GM12872 (cell line): ENCODE results near the gene MERTK.

Experiments
- TF ChIP-seq, protein P1 (sequence below): IDR thresholded peaks from 3 replicates; pipeline ENCODE4 v1.5.1; 2011; ENCODE audit warnings: low read depth, mild to moderate bottlenecking, low read length, moderate library complexity; ENCODE audit not compliant: insufficient read depth

MERTK gene

DNA sequence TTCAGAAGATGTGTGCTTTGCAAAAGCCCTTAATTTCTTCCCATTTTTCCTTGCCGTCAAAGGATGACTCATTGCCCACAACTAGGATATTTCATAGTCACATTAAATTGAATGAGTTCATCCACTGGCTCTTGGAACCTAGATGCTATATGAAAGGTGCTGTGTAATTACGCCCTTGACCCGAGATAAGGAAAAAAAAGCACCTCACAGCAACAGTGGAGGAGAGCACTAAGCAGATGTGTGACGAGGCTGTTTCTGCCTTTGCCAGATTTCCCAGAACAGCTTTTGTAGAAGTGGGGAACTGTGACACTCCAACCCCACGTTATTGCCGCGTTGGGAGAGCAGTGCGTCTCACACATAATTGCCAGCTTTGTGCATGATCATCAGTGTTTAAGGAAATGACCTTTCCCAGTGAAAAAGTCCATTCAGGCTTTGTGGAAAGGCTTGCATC, 123.4 kb downstream of the MERTK start:
- TF ChIP-seq, protein P1, sequence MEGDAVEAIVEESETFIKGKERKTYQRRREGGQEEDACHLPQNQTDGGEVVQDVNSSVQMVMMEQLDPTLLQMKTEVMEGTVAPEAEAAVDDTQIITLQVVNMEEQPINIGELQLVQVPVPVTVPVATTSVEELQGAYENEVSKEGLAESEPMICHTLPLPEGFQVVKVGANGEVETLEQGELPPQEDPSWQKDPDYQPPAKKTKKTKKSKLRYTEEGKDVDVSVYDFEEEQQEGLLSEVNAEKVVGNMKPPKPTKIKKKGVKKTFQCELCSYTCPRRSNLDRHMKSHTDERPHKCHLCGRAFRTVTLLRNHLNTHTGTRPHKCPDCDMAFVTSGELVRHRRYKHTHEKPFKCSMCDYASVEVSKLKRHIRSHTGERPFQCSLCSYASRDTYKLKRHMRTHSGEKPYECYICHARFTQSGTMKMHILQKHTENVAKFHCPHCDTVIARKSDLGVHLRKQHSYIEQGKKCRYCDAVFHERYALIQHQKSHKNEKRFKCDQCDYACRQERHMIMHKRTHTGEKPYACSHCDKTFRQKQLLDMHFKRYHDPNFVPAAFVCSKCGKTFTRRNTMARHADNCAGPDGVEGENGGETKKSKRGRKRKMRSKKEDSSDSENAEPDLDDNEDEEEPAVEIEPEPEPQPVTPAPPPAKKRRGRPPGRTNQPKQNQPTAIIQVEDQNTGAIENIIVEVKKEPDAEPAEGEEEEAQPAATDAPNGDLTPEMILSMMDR: no peak

DNA sequence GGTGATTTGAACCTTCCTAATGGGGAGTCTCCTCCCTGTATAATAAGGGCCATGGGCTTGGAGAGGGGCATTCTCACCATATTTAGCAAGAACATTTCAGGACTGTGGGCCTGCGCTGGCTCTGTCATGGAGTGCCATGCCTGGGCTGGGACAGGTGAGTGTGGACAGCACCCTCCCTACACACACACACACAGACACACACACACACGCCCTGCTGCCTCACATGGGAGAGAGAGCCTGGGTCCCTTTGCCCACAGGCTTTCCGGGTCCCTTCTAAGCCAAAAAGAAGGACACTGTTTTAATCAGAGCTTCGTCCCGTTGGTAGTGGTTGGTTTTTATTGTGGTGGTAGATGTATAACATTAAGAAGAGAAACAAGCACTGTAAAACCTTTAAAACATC, 125.3 kb downstream of the MERTK start:
- TF ChIP-seq, protein P1: no peak

DNA sequence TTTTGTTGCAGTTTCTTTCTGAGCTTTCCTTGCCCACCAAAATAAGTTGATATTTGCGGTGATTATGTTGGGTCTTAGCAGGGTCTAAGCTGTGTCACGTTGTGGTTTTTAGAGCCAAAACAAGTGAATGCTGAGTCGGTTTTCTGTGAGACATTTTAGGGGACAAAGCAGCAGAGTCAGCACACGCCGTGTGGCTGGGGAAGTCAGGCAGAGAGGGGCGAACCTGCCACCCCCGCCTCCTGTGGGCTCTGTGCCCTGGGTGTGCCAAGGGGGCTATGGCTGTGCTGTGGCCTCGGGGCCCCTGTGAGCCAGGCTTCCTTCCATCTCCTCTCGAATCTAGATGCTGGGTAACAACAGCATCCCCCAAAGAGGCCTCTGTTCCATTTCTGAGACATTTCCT, 125.8 kb downstream of the MERTK start:
- TF ChIP-seq, protein P1: no peak

DNA sequence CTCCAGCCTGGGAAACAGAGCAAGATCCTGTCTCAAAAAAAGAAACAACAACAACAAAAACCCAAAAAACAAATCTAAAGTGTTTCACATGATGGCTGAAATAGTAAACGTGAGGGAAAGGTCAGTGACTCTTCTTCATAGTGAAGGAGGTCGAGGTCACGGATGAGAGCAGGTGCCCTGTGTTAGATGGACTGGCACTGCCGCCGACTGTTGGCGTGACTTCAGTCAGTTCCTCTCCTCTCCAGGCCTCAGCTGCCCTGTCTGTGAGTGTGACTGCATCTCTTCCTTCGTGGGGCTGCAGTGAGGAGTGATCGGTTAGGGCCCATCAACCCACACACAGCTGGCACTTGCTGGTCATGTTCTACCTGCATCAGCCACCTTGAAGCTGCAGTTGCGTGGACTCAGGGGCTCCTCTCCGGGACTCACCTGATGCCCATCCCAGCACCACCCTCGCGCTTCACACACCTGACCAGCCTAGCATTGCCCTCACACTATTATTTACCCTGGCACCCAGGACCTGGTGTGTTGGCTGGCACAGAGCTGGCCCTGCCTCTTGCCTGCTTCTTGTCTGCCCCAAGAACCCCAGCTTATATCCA, 126.6 kb downstream of the MERTK start:
- TF ChIP-seq, protein P1: no peak

DNA sequence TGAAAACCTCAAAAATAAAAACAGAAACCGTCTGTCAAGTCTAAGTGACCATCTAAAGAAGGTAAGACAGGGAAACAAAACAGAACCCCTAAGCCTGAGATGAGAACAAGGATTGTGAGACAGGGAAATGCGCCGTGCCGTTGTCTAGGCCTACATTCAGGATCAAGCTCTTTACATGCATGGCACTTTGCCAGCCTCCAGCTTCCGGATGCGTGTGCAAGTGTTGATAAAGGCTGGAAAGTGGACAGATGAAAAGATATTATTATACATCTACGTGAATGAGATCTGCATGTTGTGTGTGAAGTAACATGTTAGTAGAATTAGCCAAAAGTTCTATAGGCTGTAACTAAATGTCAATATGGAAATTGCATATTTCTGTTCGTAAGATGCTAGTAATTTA, 128.1 kb downstream of the MERTK start:
- TF ChIP-seq, protein P1: no peak

DNA sequence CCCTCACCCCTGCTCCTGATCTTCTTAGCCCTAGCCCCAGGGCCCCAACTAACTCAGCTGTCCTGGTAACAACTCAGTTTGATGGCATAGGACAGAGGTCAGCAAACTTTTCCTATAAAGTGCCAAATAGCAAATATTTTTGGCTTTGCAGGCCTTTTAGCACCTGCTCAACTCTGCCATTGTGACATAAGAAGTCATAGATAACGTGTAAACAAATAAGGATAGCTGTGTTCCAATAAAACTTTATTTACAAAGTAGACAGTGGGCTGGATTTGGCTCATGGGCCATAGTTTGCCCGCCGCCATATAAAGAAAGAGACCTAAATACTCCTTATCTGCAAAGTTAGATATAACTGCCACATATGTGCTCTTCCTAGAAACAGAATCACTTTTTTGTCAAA, 129.4 kb downstream of the MERTK start:
- TF ChIP-seq, protein P1: no peak

DNA sequence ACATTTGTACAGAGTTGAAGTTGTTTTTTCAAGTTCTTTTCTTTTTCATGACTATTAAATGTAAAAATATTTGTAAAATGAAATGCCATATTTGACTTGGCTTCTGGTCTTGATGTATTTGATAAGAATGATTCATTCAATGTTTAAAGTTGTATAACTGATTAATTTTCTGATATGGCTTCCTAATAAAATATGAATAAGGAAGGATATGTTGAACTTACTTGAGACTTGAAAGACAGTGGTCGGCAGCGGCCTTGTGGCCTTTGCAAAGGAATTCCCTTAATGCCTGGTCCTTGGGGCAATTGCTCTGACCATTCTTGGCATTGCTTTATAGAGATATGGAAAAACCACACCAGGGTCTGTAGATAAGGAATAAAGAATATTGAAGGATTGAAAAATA, 130.8 kb downstream of the MERTK start:
- TF ChIP-seq, protein P1: no peak
